ENCODE data around the gene CDK19. TPM values are rescaled to one million over a fixed set of nuclear protein-coding genes. Genes with fewer than 3 reads are reported as not detected.

Gene CDK19
- total and polyA plus RNA-seq, 4 experiments from 2014 or later, result 1.0 to 24.3 (median 13.2) TPM

DNA sequence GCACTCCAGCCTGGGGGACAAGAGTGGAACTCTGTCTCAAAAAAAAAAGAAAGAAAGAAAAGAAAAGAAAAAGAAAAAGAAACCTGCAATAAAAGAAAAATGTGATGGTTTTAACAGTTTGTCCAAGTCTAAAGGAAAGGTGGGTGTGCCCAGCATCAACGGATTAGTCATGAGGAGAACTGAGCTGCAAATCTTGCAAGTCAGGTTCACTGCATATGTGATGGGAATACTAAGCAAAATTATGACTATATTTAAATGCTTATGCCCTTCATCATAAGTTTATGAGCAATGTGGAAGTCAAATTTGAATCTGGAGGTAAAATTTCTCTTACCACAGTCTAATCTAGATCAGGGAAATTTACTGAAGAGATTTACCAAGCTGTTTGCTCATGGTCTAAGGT lies 13.1 kb upstream of the CDK19 start:
- Mint-ChIP-seq H3K4me3 (no peak overlapping the region), H3K4me1 (no peaks in the 10 kb centered on the region), H3K9me3 (no peaks in the 10 kb centered on the region), H3K27me3 (no peaks in the 10 kb centered on the region), H3K27ac (no peak overlapping the region), H3K36me3 (no peaks in the 10 kb centered on the region)
- Histone ChIP-seq H3K4me1 (ENCODE audit: insufficient read depth, low read length) (no peaks in the 10 kb centered on the region), H3K36me3 (ENCODE audit: insufficient read depth, low read length) (no peaks in the 10 kb centered on the region), H3K4me3 (ENCODE audit: low read length in 2 of 2) (no peak overlapping the region), H3K27ac (ENCODE audit: low read depth, low read length) (no peak overlapping the region), H3K9me3 (ENCODE audit: control insufficient read depth in 1 of 2, low read length in 2 of 2) (no peaks in the 10 kb centered on the region), H3K27me3 (ENCODE audit: insufficient read depth, low read length) (no peaks in the 10 kb centered on the region)
- no peak for DNase-seq
- ChIA-PET POLR2A (ENCODE audit: partially characterized antibody) (no interaction called here), CTCF (ENCODE audit: partially characterized antibody) (interaction anchor here (1.8 kb wide), 1 partner anchor 50 kb away, joined by 5 read pairs; no protein-coding TSS in a partner anchor)
- intact Hi-C loops (cut with micrococcal nuclease), result no loop called here

DNA sequence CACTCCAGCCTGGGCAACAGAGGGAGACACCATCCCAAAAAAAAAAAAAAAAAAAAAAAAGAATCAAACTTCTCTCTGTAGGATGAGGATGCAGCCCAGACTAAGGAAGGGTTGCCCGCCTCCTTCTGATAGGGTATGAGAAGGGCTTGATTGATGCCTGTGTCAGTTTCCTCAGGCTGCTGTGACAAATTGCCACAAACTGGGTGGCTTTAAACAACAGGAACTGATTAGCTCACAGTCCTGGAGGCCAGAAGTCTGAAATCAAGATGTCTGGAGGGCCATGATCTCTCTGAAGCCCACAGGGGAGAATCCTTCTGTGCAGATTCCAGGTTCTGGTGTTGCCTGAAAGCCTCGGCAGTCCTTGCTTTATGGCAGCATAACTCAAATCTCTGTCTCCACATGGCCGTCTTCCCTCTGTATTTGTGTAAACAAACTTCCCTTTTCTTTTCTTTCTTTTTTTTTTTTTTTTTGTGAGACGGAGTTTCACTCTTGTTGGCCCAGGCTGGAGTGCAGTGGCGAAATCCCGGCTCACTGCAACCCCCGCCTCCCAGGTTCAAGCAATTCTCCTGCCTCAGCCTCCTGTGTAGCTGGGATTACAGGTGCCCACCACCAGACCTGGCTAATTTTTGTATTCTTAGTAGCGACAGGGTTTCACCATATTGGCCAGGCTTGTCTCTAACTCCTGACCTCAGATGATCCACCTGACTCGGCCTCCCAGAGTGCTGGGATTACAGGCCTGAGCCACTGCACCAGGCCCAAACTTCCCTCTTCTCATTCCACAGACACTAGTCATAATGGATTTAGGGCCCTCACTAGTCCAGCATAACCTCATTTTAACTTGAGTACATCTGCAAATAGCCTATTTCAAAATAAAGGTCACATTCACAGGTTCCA lies 11.2 kb upstream of the CDK19 start:
- Histone ChIP-seq H3K36me3 (ENCODE audit: insufficient read depth, low read length) (no peaks in the 10 kb centered on the region), H3K27ac (ENCODE audit: low read depth, low read length) (no peak overlapping the region), H3K9me3 (ENCODE audit: control insufficient read depth in 1 of 2, low read length in 2 of 2) (no peaks in the 10 kb centered on the region), H3K27me3 (ENCODE audit: insufficient read depth, low read length) (no peaks in the 10 kb centered on the region), H3K4me1 (ENCODE audit: insufficient read depth, low read length) (no peaks in the 10 kb centered on the region), H3K4me3 (ENCODE audit: low read length in 2 of 2) (no peak overlapping the region)
- CTCF ChIA-PET (ENCODE audit: partially characterized antibody), result interaction anchor here (1.8 kb wide), 1 partner anchor 52 kb away, joined by 5 read pairs; no protein-coding TSS in a partner anchor
- intact Hi-C loops (cut with micrococcal nuclease), result no loop called here
- no peaks in the 10 kb centered on the region for H3K27me3 Mint-ChIP-seq
- POLR2A ChIA-PET (ENCODE audit: partially characterized antibody), result no interaction called here
- H3K36me3 Mint-ChIP-seq, result no peaks in the 10 kb centered on the region
- H3K4me3 Mint-ChIP-seq, result no peak overlapping the region
- no peaks in the 10 kb centered on the region for H3K9me3 Mint-ChIP-seq
- no peaks in the 10 kb centered on the region for H3K4me1 Mint-ChIP-seq
- H3K27ac Mint-ChIP-seq, result no peak overlapping the region
- no peak for DNase-seq

DNA sequence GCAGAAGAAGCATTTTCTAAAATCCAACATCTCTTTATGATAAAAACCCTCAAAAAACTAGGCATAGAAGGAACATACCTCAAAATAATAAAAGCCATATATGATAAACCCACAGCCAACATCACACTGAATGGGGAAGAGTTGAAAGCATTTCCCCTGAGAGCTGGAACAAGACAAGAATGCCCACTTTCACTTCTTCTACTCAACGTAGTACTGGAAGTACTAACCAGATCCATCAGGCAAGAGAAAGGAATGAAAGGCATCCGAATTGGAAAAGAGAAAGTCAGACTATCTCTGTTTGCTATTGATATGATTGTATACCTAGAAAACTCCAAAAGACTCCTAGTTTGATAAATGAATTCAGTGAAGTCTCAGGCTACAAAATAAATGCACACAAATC lies 7.9 kb upstream of the CDK19 start:
- H3K9me3 ChIP-seq (ENCODE audit: control insufficient read depth in 1 of 2, low read length in 2 of 2), result no peaks in the 10 kb centered on the region
- intact Hi-C loops (cut with micrococcal nuclease), result no loop called here
- Mint-ChIP-seq H3K4me1 (no peaks in the 10 kb centered on the region), H3K36me3 (no peaks in the 10 kb centered on the region), H3K27ac (no peak overlapping the region), H3K4me3 (no peak overlapping the region), H3K27me3 (no peaks in the 10 kb centered on the region), H3K9me3 (no peaks in the 10 kb centered on the region)
- ChIA-PET POLR2A (ENCODE audit: partially characterized antibody) (interaction anchor here (2.7 kb wide), 1 partner anchor 8 kb away, joined by 10 read pairs; the partner anchor contains the start of gene CDK19), CTCF (ENCODE audit: partially characterized antibody) (no interaction called here)
- no peaks in the 10 kb centered on the region for H3K4me1 ChIP-seq (ENCODE audit: insufficient read depth, low read length)
- no peak for DNase-seq
- no peaks in the 10 kb centered on the region for H3K27me3 ChIP-seq (ENCODE audit: insufficient read depth, low read length)
- no peaks in the 10 kb centered on the region for H3K36me3 ChIP-seq (ENCODE audit: insufficient read depth, low read length)
- no peak overlapping the region for H3K27ac ChIP-seq (ENCODE audit: low read depth, low read length)
- no peak overlapping the region for H3K4me3 ChIP-seq (ENCODE audit: low read length in 2 of 2)

DNA sequence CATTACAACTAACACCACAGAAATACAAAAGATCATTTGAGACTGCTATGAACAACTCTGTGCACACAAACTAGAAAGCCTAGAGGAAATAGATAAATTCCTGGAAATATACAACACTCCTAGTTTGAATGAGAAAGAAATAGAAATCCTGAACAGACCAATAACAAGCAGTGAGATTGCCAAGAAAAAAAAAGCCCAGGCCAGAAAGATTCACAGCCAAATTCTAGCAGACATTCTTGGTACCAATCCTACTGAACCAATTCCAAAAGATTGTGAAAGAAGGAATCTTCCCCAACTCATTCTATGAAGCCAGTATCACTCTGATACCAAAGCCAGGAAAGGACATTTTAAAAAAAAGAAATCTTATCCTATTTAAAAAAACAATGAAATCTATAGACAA lies 7.0 kb upstream of the CDK19 start:
- no peaks in the 10 kb centered on the region for H3K4me1 Mint-ChIP-seq
- POLR2A ChIA-PET (ENCODE audit: partially characterized antibody), result no interaction called here
- intact Hi-C loops (cut with micrococcal nuclease), result no loop called here

DNA sequence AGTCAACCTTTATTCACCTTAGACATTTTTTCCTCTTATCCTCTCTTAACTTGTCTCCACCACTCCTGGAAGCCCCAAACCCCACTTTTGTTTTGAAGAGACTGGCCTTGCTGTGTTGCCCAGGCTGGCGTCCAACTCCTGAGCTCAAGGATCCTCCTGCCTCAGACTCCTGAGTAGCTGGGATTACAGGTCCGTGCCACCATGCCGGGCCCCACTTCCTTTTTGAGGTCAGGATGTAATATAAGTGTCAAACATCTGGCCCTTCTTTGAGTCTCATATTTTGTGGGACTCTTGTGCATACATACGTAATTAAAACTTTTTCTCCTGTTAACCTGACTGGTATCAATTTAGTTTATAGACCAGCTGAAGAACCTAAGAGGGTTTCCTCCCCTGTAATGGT lies 1.4 kb upstream of the CDK19 start:
- Mint-ChIP-seq H3K4me3 (peak overlapping the region; percentile 61 to 100 (median 98)), H3K4me1 (peaks cover 14 to 33% (median 19%) of the 10 kb centered on the region in 4 donors), H3K27me3 (no peaks in the 10 kb centered on the region), H3K9me3 (peaks cover 0 to 10% (median 0%) of the 10 kb centered on the region in 8 donors), H3K36me3 (peaks cover 0 to 14% of the 10 kb centered on the region in 2 donors), H3K27ac (peak overlapping the region; percentile 98 to 100 (median 99))
- peak in 1 of 5 donors; percentile 2 for DNase-seq
- intact Hi-C loops (cut with micrococcal nuclease), result loop anchor here (5.0 to 10.0 kb wide), 4 partner anchors 289 to 1809 kb away; partner anchors contain the start of genes MICAL1 and REV3L
- CTCF ChIA-PET (ENCODE audit: partially characterized antibody), result interaction anchor here (4.1 to 7.6 kb wide), 2 partner anchors 60 to 135 kb away, joined by 31 to 102 read pairs; partner anchors contain the start of gene AMD1
- POLR2A ChIA-PET (ENCODE audit: partially characterized antibody), result interaction anchor here (1.0 to 4.9 kb wide), 4 partner anchors 59 to 165 kb away, joined by 3 to 535 read pairs (median 33); partner anchors contain the start of genes AMD1, GTF3C6 and RPF2
- Histone ChIP-seq H3K4me1 (ENCODE audit: insufficient read depth, low read length) (peaks cover 26% of the 10 kb centered on the region), H3K27me3 (ENCODE audit: insufficient read depth, low read length) (no peaks in the 10 kb centered on the region), H3K27ac (ENCODE audit: low read depth, low read length) (no peak overlapping the region), H3K36me3 (ENCODE audit: insufficient read depth, low read length) (no peaks in the 10 kb centered on the region), H3K4me3 (ENCODE audit: low read length in 2 of 2) (no peak overlapping the region), H3K9me3 (ENCODE audit: control insufficient read depth in 1 of 2, low read length in 2 of 2) (no peaks in the 10 kb centered on the region)

More for the DNA sequence above, 7.0 kb upstream of the CDK19 start:
- H3K9me3 ChIP-seq (ENCODE audit: control insufficient read depth in 1 of 2, low read length in 2 of 2), result no peaks in the 10 kb centered on the region
- Mint-ChIP-seq H3K4me3 (no peak overlapping the region), H3K36me3 (no peaks in the 10 kb centered on the region), H3K27ac (no peak overlapping the region), H3K9me3 (peaks cover 0 to 1% (median 0%) of the 10 kb centered on the region in 8 donors), H3K27me3 (no peaks in the 10 kb centered on the region)
- H3K27ac ChIP-seq (ENCODE audit: low read depth, low read length), result no peak overlapping the region
- CTCF ChIA-PET (ENCODE audit: partially characterized antibody), result interaction anchor here (0.9 kb wide), 1 partner anchor 14 kb away, joined by 3 read pairs; no protein-coding TSS in a partner anchor
- DNase-seq, result no peak
- no peaks in the 10 kb centered on the region for H3K27me3 ChIP-seq (ENCODE audit: insufficient read depth, low read length)
- H3K36me3 ChIP-seq (ENCODE audit: insufficient read depth, low read length), result no peaks in the 10 kb centered on the region
- H3K4me3 ChIP-seq (ENCODE audit: low read length in 2 of 2), result no peak overlapping the region
- no peaks in the 10 kb centered on the region for H3K4me1 ChIP-seq (ENCODE audit: insufficient read depth, low read length)

DNA sequence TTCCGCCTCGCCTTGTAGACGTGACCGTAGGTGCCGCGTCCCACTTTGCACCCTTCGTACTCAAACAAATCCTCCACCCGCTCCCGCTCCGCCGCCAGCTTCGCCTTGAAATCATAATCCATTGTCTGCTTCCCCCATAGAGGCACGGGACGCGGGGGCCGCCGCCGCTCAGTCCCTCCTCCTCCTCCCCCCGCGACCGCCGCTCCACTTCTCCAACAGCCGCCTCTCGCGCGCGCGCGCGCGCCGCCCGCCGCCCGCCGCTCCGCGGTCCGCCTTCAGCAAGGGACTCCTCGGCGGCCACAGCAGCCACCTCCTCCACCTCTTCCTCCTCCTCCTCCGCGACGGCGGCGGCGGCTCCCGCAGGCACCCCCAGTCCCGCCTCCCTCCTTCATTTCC lies 256 bp downstream of the CDK19 start:
- ChIA-PET CTCF (ENCODE audit: partially characterized antibody) (interaction anchor here (0.7 to 7.6 kb wide), 12 partner anchors 51 to 1272 kb away, joined by 3 to 102 read pairs (median 4); partner anchors contain the start of genes AMD1, FAM229B, GTF3C6 and TUBE1), POLR2A (ENCODE audit: partially characterized antibody) (interaction anchor here (0.6 to 4.9 kb wide), 39 partner anchors 9 to 1967 kb away, joined by 3 to 535 read pairs (median 4); partner anchors contain the start of genes AMD1, ARMC2, CD164 and CDC40)
- Histone ChIP-seq H3K4me3 (ENCODE audit: low read length in 2 of 2) (peak overlapping the region; percentile 20 to 85), H3K4me1 (ENCODE audit: insufficient read depth, low read length) (peaks cover 26% of the 10 kb centered on the region), H3K27me3 (ENCODE audit: insufficient read depth, low read length) (no peaks in the 10 kb centered on the region), H3K9me3 (ENCODE audit: control insufficient read depth in 1 of 2, low read length in 2 of 2) (no peaks in the 10 kb centered on the region), H3K36me3 (ENCODE audit: insufficient read depth, low read length) (no peaks in the 10 kb centered on the region), H3K27ac (ENCODE audit: low read depth, low read length) (peak overlapping the region; percentile 75)
- no peaks in the 10 kb centered on the region for H3K27me3 Mint-ChIP-seq
- peaks cover 0 to 14% of the 10 kb centered on the region in 2 donors for H3K36me3 Mint-ChIP-seq
- intact Hi-C loops (cut with micrococcal nuclease), result loop anchor here (1.0 to 10.0 kb wide), 13 partner anchors 59 to 1808 kb away; partner anchors contain the start of genes AMD1, CD164, CDC40 and CEP57L1
- DNase-seq, result no peak
- peaks cover 17 to 41% (median 23%) of the 10 kb centered on the region in 4 donors for H3K4me1 Mint-ChIP-seq
- peak overlapping the region; percentile 98 to 100 (median 99) for H3K27ac Mint-ChIP-seq
- peaks cover 0 to 10% (median 0%) of the 10 kb centered on the region in 8 donors for H3K9me3 Mint-ChIP-seq
- peak overlapping the region; percentile 95 to 100 (median 98) for H3K4me3 Mint-ChIP-seq
